ENCODE results near the gene NCOA7. TPM values are rescaled to one million over a fixed set of nuclear protein-coding genes. Genes with fewer than 3 reads are reported as not detected.

NCOA7 gene
- total RNA-seq, 1 experiment from 2014 or later, result 34.2 TPM

DNA sequence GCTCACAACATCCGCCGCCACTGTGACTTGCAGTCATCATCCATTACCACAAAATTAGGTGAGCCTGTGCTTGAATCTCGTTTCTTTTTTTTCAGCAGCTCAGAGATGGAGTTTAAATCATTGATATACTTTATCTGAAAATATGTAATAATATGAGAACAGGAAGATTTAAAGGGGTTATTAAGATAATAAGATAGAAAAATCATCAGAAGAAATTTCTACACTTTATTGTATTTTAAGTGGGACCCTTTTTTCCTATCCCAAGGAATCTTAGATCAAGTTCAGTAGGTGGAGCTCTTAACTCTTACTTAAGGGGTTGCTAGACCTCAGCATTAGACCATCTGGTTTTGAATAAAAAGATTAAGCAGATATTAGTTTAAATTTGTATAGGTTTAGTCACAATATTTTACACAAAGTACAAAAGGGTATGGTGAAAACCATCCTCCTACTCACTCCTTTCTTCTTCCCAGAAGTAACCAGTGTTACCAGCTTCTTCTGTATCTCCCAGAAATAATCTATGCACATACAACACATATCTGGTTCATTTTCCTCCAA is 9.4 kb upstream of the NCOA7 start:
- H3K4me3 ChIP-seq (ENCODE audit: low read length), result peak overlapping the region; percentile 82
- DNase-seq, result peak; percentile 75

DNA sequence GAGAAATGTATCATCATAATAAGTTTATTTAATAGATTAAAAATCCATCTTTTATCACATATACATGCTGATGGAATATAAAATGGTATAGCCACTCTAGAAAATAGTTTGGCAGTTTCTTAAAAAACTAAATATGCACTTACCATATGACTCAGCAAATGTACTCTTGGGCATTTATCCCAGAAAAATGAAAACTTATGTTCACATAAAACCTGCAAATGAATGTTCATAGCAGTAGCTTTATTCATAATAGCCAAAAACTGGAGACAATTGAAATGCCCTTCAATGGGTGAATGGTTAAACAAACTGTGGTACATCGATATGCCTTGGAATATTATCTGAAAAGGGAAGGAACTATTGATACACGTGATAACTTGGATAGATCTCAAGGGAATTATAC is 6.4 kb upstream of the NCOA7 start:
- Histone ChIP-seq H3K27me3 (ENCODE audit: low read length) (no peaks in the 10 kb centered on the region), H4K20me1 (ENCODE audit: insufficient read depth, low read depth, low read length) (no peaks in the 10 kb centered on the region), H3K4me1 (ENCODE audit: low read length) (peaks cover 55% of the 10 kb centered on the region), H3K79me2 (ENCODE audit: low read length) (peaks cover 38% of the 10 kb centered on the region), H2AFZ (ENCODE audit: low read length) (no peak overlapping the region), H3K9me2 (replicated peaks; ENCODE audit: insufficient read depth, low read length) (no peaks in the 10 kb centered on the region), H3K36me3 (ENCODE audit: insufficient read depth, low read length) (no peaks in the 10 kb centered on the region; the same call in 1 of the 2 replicates), H3K9ac (ENCODE audit: low read length) (no peak overlapping the region), H3K9me3 (ENCODE audit: low read length) (no peaks in the 10 kb centered on the region), H3K4me2 (ENCODE audit: low read depth, low read length, poor library complexity, severe bottlenecking) (peak overlapping the region; percentile 9), H3K4me3 (ENCODE audit: low read length) (no peak overlapping the region), H3K27ac (ENCODE audit: low read length) (no peak overlapping the region)
- no peak for DNase-seq

More for the DNA sequence above, 9.4 kb upstream of the NCOA7 start:
- Histone ChIP-seq H3K4me2 (ENCODE audit: low read depth, low read length, poor library complexity, severe bottlenecking) (peak overlapping the region; percentile 96), H2AFZ (ENCODE audit: low read length) (peak overlapping the region; percentile 92), H3K9me2 (replicated peaks; ENCODE audit: insufficient read depth, low read length) (no peaks in the 10 kb centered on the region), H3K9ac (ENCODE audit: low read length) (peak overlapping the region; percentile 86), H3K36me3 (ENCODE audit: insufficient read depth, low read length) (no peaks in the 10 kb centered on the region), H3K27ac (ENCODE audit: low read length) (peak overlapping the region; percentile 96), H3K4me1 (ENCODE audit: low read length) (peaks cover 35% of the 10 kb centered on the region), H3K79me2 (ENCODE audit: low read length) (peaks cover 34% of the 10 kb centered on the region), H4K20me1 (ENCODE audit: insufficient read depth, low read depth, low read length) (no peaks in the 10 kb centered on the region), H3K9me3 (ENCODE audit: low read length) (no peaks in the 10 kb centered on the region), H3K27me3 (ENCODE audit: low read length) (no peaks in the 10 kb centered on the region)

DNA sequence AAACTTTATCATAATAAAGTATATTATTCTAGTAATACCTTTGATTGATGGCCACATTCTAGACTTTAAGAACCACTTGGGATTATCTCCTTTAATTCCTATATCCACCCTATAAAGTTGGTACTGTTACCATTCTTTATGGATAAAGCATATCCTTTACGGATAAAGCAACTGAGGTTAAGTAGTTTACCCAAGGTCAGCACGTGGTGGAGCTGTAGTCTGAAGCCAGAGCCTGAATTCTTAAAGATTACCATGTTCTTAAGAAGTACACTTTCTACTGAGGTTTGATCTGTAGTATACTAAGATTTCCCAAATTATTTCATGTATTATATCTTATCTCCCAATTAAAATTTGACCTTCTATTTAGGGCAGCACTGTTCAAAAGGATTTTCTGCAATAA is 3.0 kb upstream of the NCOA7 start:
- H3K36me3 ChIP-seq (ENCODE audit: insufficient read depth, low read length), result no peaks in the 10 kb centered on the region; the same call in 1 of the 2 replicates
- no peaks in the 10 kb centered on the region for H4K20me1 ChIP-seq (ENCODE audit: insufficient read depth, low read depth, low read length)
- DNase-seq, result peak; percentile 79
- H3K4me1 ChIP-seq (ENCODE audit: low read length), result peaks cover 54% of the 10 kb centered on the region
- peak overlapping the region; percentile 98 for H3K27ac ChIP-seq (ENCODE audit: low read length)
- H3K4me3 ChIP-seq (ENCODE audit: low read length), result no peak overlapping the region
- no peak overlapping the region for H2AFZ ChIP-seq (ENCODE audit: low read length)
- no peak overlapping the region for H3K9ac ChIP-seq (ENCODE audit: low read length)
- H3K4me2 ChIP-seq (ENCODE audit: low read depth, low read length, poor library complexity, severe bottlenecking), result peak overlapping the region; percentile 87
- H3K9me3 ChIP-seq (ENCODE audit: low read length), result no peaks in the 10 kb centered on the region
- H3K9me2 ChIP-seq (replicated peaks; ENCODE audit: insufficient read depth, low read length), result no peaks in the 10 kb centered on the region
- H3K27me3 ChIP-seq (ENCODE audit: low read length), result no peaks in the 10 kb centered on the region
- peaks cover 45% of the 10 kb centered on the region for H3K79me2 ChIP-seq (ENCODE audit: low read length)

DNA sequence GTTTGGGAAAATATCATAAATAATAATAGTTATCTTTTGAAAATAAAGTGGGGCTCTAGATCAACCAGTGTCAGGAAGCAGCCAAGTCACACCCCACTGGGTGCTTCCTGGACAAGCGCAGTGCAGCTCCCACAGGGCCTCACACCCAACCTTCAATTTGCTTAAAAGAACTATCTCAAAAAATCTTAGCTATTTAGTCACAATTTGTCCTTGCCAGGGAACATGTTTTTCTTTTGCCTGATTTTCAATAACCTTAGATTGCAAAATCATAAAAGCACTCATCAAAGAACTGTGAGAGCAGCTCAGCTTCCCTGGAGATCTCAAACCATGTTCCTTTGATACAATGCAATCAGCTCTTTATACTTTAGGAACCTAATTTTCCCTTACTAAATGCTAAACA is 1.6 kb upstream of the NCOA7 start:
- peak; percentile 72 for DNase-seq
- no peaks in the 10 kb centered on the region for H3K9me3 ChIP-seq (ENCODE audit: low read length)
- peak overlapping the region; percentile 2 for H2AFZ ChIP-seq (ENCODE audit: low read length)
- peaks cover 57% of the 10 kb centered on the region for H3K4me1 ChIP-seq (ENCODE audit: low read length)
- H3K36me3 ChIP-seq (ENCODE audit: insufficient read depth, low read length), result no peaks in the 10 kb centered on the region; the same call in 1 of the 2 replicates
- H3K79me2 ChIP-seq (ENCODE audit: low read length), result peaks cover 45% of the 10 kb centered on the region
- H3K9me2 ChIP-seq (replicated peaks; ENCODE audit: insufficient read depth, low read length), result no peaks in the 10 kb centered on the region
- peak overlapping the region; percentile 87 for H3K4me2 ChIP-seq (ENCODE audit: low read depth, low read length, poor library complexity, severe bottlenecking)
- peak overlapping the region; percentile 81 for H3K9ac ChIP-seq (ENCODE audit: low read length)
- peak overlapping the region; percentile 98 for H3K27ac ChIP-seq (ENCODE audit: low read length)
- no peaks in the 10 kb centered on the region for H3K27me3 ChIP-seq (ENCODE audit: low read length)
- H3K4me3 ChIP-seq (ENCODE audit: low read length), result peak overlapping the region; percentile 91
- H4K20me1 ChIP-seq (ENCODE audit: insufficient read depth, low read depth, low read length), result no peaks in the 10 kb centered on the region

DNA sequence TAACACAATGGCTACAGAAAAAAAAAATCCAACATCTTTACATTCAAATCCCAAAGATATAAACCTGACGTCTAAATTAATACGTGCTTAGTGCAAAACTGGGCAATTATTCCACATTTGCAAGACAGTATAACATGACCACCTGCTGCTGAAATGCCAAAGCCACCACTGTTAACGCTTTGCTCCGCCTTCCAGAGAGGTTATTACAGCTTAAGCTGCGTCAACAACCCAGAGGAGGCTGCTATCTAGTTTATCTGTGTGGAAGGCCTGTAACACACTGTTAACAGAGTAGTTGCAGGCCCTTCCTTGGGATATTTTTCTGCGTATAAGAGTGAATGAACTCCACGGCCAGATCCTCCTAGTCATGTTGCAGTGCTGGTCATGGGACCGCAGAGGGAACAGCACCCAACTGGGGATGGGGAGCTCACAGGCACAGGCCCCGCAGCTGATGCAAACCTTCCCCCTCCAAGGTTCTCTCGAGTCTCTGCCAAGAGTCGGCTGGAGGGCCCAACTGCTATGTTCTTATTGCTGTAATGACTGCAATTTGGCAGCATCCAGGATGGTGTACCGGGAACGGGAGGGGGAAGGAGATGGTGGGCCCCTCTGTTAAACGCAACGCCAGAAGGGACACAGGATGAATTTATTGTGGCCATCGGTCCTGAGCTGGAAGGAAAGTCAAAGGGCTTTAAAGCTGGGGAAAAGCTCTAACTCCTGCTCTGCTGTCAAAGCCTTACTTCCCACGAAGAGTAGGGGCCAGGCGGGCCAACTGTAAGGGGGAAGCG is 993 bp upstream of the NCOA7 start:
- no peaks in the 10 kb centered on the region for H3K27me3 ChIP-seq (ENCODE audit: low read length)
- H3K4me1 ChIP-seq (ENCODE audit: low read length), result peaks cover 60% of the 10 kb centered on the region
- H3K36me3 ChIP-seq (ENCODE audit: insufficient read depth, low read length), result no peaks in the 10 kb centered on the region; the same call in 1 of the 2 replicates
- H3K9me3 ChIP-seq (ENCODE audit: low read length), result no peaks in the 10 kb centered on the region
- H3K9ac ChIP-seq (ENCODE audit: low read length), result peak overlapping the region; percentile 81
- H3K79me2 ChIP-seq (ENCODE audit: low read length), result peaks cover 45% of the 10 kb centered on the region
- H3K4me3 ChIP-seq (ENCODE audit: low read length), result peak overlapping the region; percentile 91
- no peaks in the 10 kb centered on the region for H3K9me2 ChIP-seq (replicated peaks; ENCODE audit: insufficient read depth, low read length)
- peak overlapping the region; percentile 2; the same call in 1 of the 2 replicates for H2AFZ ChIP-seq (ENCODE audit: low read length)
- DNase-seq, result peak; percentile 80
- H4K20me1 ChIP-seq (ENCODE audit: insufficient read depth, low read depth, low read length), result no peaks in the 10 kb centered on the region
- H3K27ac ChIP-seq (ENCODE audit: low read length), result peak overlapping the region; percentile 98
- H3K4me2 ChIP-seq (ENCODE audit: low read depth, low read length, poor library complexity, severe bottlenecking), result peak overlapping the region; percentile 87

DNA sequence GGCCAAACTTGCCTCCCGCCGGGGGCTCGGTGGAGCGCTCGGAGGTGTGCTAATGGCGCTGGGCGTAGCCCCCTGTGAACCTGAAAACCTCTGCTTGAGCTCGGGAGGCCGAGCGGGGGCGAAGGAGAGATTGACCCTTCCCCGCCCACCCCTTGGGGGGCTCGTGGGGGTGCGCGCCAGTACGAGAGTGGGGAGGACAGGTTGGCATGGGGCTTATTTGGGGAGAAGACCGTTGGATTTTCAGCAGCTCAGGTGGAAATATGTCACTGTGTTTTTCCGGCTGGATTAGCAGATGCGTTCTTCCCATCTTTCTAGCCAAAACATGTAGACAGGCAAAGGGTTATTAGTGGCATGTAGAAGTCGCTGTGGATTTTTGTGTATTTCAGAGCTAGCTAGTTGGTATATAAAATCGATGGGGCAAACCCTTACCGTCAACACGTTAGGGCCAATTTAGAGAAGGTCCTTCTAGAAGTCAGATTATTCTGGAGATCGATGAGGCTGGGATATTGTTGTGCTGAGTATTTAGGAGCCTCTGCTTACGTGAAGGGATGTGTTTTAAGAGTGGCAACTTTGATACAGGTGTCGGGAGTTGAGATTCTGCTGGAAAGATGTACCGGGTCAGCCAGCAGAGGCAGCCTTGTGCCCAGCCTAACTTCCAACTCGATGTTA is 525 bp downstream of the NCOA7 start:
- no peaks in the 10 kb centered on the region for H4K20me1 ChIP-seq (ENCODE audit: insufficient read depth, low read depth, low read length)
- peak overlapping the region; percentile 98 for H3K27ac ChIP-seq (ENCODE audit: low read length)
- peak overlapping the region; percentile 91 for H3K4me3 ChIP-seq (ENCODE audit: low read length)
- H3K79me2 ChIP-seq (ENCODE audit: low read length), result peaks cover 59% of the 10 kb centered on the region
- peak; percentile 84 for DNase-seq
- H3K4me2 ChIP-seq (ENCODE audit: low read depth, low read length, poor library complexity, severe bottlenecking), result peak overlapping the region; percentile 87
- H3K9me2 ChIP-seq (replicated peaks; ENCODE audit: insufficient read depth, low read length), result no peaks in the 10 kb centered on the region
- H3K27me3 ChIP-seq (ENCODE audit: low read length), result no peaks in the 10 kb centered on the region
- peaks cover 75% of the 10 kb centered on the region for H3K4me1 ChIP-seq (ENCODE audit: low read length)
- no peak overlapping the region for H2AFZ ChIP-seq (ENCODE audit: low read length)
- no peaks in the 10 kb centered on the region; the same call in 1 of the 2 replicates for H3K36me3 ChIP-seq (ENCODE audit: insufficient read depth, low read length)
- H3K9me3 ChIP-seq (ENCODE audit: low read length), result no peaks in the 10 kb centered on the region
- peak overlapping the region; percentile 81 for H3K9ac ChIP-seq (ENCODE audit: low read length)

GRCh38 chr6:125791820-125792165 is 1.0 kb downstream of the NCOA7 start:
- H3K9ac ChIP-seq (ENCODE audit: low read length), result peak overlapping the region; percentile 81
- H4K20me1 ChIP-seq (ENCODE audit: insufficient read depth, low read depth, low read length), result no peaks in the 10 kb centered on the region
- no peak overlapping the region for H2AFZ ChIP-seq (ENCODE audit: low read length)
- peak overlapping the region; percentile 87 for H3K4me2 ChIP-seq (ENCODE audit: low read depth, low read length, poor library complexity, severe bottlenecking)
- peak overlapping the region; percentile 91 for H3K4me3 ChIP-seq (ENCODE audit: low read length)
- H3K9me3 ChIP-seq (ENCODE audit: low read length), result no peaks in the 10 kb centered on the region
- H3K9me2 ChIP-seq (replicated peaks; ENCODE audit: insufficient read depth, low read length), result no peaks in the 10 kb centered on the region
- H3K79me2 ChIP-seq (ENCODE audit: low read length), result peaks cover 64% of the 10 kb centered on the region
- H3K27ac ChIP-seq (ENCODE audit: low read length), result peak overlapping the region; percentile 98
- no peaks in the 10 kb centered on the region; the same call in 1 of the 2 replicates for H3K36me3 ChIP-seq (ENCODE audit: insufficient read depth, low read length)
- DNase-seq, result no peak
- peaks cover 80% of the 10 kb centered on the region for H3K4me1 ChIP-seq (ENCODE audit: low read length)
- no peaks in the 10 kb centered on the region for H3K27me3 ChIP-seq (ENCODE audit: low read length)

- H3K27ac ChIP-seq (ENCODE audit: low read length), result peak overlapping the region; percentile 98
- H3K4me1 ChIP-seq (ENCODE audit: low read length), result peaks cover 84% of the 10 kb centered on the region
- no peaks in the 10 kb centered on the region; the same call in 1 of the 2 replicates for H3K36me3 ChIP-seq (ENCODE audit: insufficient read depth, low read length)
- no peak for DNase-seq
- no peak overlapping the region for H2AFZ ChIP-seq (ENCODE audit: low read length)
- H3K27me3 ChIP-seq (ENCODE audit: low read length), result no peaks in the 10 kb centered on the region
- H3K9me3 ChIP-seq (ENCODE audit: low read length), result no peaks in the 10 kb centered on the region
- no peaks in the 10 kb centered on the region for H3K9me2 ChIP-seq (replicated peaks; ENCODE audit: insufficient read depth, low read length)
- peak overlapping the region; percentile 91 for H3K4me3 ChIP-seq (ENCODE audit: low read length)
- no peaks in the 10 kb centered on the region for H4K20me1 ChIP-seq (ENCODE audit: insufficient read depth, low read depth, low read length)
- H3K79me2 ChIP-seq (ENCODE audit: low read length), result peaks cover 68% of the 10 kb centered on the region
- peak overlapping the region; percentile 87 for H3K4me2 ChIP-seq (ENCODE audit: low read depth, low read length, poor library complexity, severe bottlenecking)
- H3K9ac ChIP-seq (ENCODE audit: low read length), result peak overlapping the region; percentile 81
These were observed 1.4 kb downstream of the NCOA7 start for GRCh38 chr6:125792172-125792571.
